ENCODE data around the gene CHMP6.
A peak's percentile ranks its signal among the peaks of the same experiment; 100 is the strongest.

CHMP6 gene

GRCh38 chr17:81037026-81037797 is 45.6 kb downstream of the CHMP6 start:
- no peak overlapping the region for H3K4me3 ChIP-seq (ENCODE audit: low read depth, low read length)
- no peak for TF ChIP-seq CTCF (IDR thresholded peaks at IDR 0.05; ENCODE audit: low read depth, low read length)

- no peak overlapping the region for H3K4me3 ChIP-seq (ENCODE audit: low read depth, low read length)
- no peak for TF ChIP-seq CTCF (IDR thresholded peaks at IDR 0.05; ENCODE audit: low read depth, low read length)
Observed at GRCh38 chr17:81037798-81038733, 46.4 kb downstream of the CHMP6 start.

- TF ChIP-seq CTCF (IDR thresholded peaks at IDR 0.05; ENCODE audit: low read depth, low read length), result no peak
- no peak overlapping the region for H3K4me3 ChIP-seq (ENCODE audit: low read depth, low read length)
Observed at GRCh38 chr17:81039096-81039495, 47.5 kb downstream of the CHMP6 start.

GRCh38 chr17:81039854-81040758 is 48.5 kb downstream of the CHMP6 start:
- H3K4me3 ChIP-seq (ENCODE audit: low read depth, low read length), result peak overlapping the region; percentile 12; the same call in 1 of the 2 replicates
- TF ChIP-seq CTCF (IDR thresholded peaks at IDR 0.05; ENCODE audit: low read depth, low read length), result no peak

GRCh38 chr17:81040791-81041337 is 49.2 kb downstream of the CHMP6 start:
- peak; percentile 36; the same call in 1 of the 2 replicates for TF ChIP-seq CTCF (IDR thresholded peaks at IDR 0.05; ENCODE audit: low read depth, low read length)
- 0 out of 2 replicates have a peak overlapping the region, but pooled peaks have one; percentile 12 for H3K4me3 ChIP-seq (ENCODE audit: low read depth, low read length)

- no peak for TF ChIP-seq CTCF (IDR thresholded peaks at IDR 0.05; ENCODE audit: low read depth, low read length)
- H3K4me3 ChIP-seq (ENCODE audit: low read depth, low read length), result no peak overlapping the region
Observed at GRCh38 chr17:81042606-81043005, 51.0 kb downstream of the CHMP6 start.
